Karpas-422 (cell line): ENCODE data around the gene RIMBP2. TPM values are rescaled to one million over a fixed set of nuclear protein-coding genes. Genes with fewer than 3 reads are reported as not detected.
"Not testable (repeated sequence)": the region's sequence is repeated elsewhere in the genome, so short reads cannot be mapped to it uniquely, and the experiment has no call there.

Source experiments
- DNase-seq: peaks from one replicate; pipeline ENCODE4 v3.0.0-alpha.2; 2015
- H2AFZ ChIP-seq: fragments of 200-600 bp; sonication (generic); 2 replicates; pipeline ENCODE4 v1.6.1; 2014; ENCODE audit warnings: antibody characterized with exemption, low read length, mixed read lengths
- H3K27ac ChIP-seq: fragments of 200-600 bp; sonication (generic); 2 replicates; pipeline ENCODE4 v1.5.1; 2014; ENCODE audit warnings: mild to moderate bottlenecking, low read length, moderate library complexity
- H3K27me3 ChIP-seq: fragments of 200-600 bp; sonication (generic); 2 replicates; pipeline ENCODE4 v1.6.1; 2014; ENCODE audit warnings: low read length, mixed read lengths
- H3K36me3 ChIP-seq: fragments of 200-600 bp; sonication (generic); 2 replicates; pipeline ENCODE4 v1.6.1; 2014; ENCODE audit warnings: low read length, mixed read lengths; ENCODE audit not compliant: insufficient read depth
- H3K4me1 ChIP-seq: fragments of 200-600 bp; sonication (generic); 2 replicates; pipeline ENCODE4 v1.6.1; 2014; ENCODE audit warnings: mild to moderate bottlenecking, low read length, mixed read lengths
- H3K4me2 ChIP-seq: fragments of 200-600 bp; sonication (generic); 2 replicates; pipeline ENCODE4 v1.6.1; 2014; ENCODE audit warnings: low read length, low read depth, mild to moderate bottlenecking; ENCODE audit not compliant: poor library complexity, severe bottlenecking
- H3K4me3 ChIP-seq: fragments of 200-600 bp; sonication (generic); 2 replicates; pipeline ENCODE4 v1.5.1; 2014; ENCODE audit warnings: mild to moderate bottlenecking, antibody characterized with exemption, low read length, mixed read lengths
- H3K79me2 ChIP-seq: fragments of 200-600 bp; sonication (generic); 2 replicates; pipeline ENCODE4 v1.6.1; 2014; ENCODE audit warnings: mild to moderate bottlenecking, low read length, mixed read lengths
- H3K9ac ChIP-seq: fragments of 200-600 bp; sonication (generic); 2 replicates; pipeline ENCODE4 v1.6.0; 2014; ENCODE audit warnings: low read length
- H3K9me2 ChIP-seq: fragments of 200-600 bp; sonication (generic), shearing (Covaris generic); replicated peaks from 2 replicates; pipeline ENCODE4 v1.6.0; 2014; ENCODE audit warnings: mild to moderate bottlenecking, low read length, moderate library complexity; ENCODE audit not compliant: insufficient read depth
- H3K9me3 ChIP-seq: fragments of 300-700, 200-600 bp; sonication (generic); 2 replicates; pipeline ENCODE4 v1.6.1; 2014; ENCODE audit warnings: low read length, mixed read lengths
- H4K20me1 ChIP-seq: fragments of 200-600 bp; sonication (generic); 2 replicates; pipeline ENCODE4 v1.6.1; 2014; ENCODE audit warnings: mild to moderate bottlenecking, antibody characterized with exemption, low read length, low read depth; ENCODE audit not compliant: insufficient read depth
- total RNA-seq: library from RNA; depleted of rRNA; stranded (reverse); fragments of >200 nt; shearing (Covaris generic); gene quantifications from 2 replicates; pipeline ENCODE4 v1.2.3, GENCODE V29; 2014; ENCODE audit warnings: low replicate concordance

Gene RIMBP2
- total RNA-seq, 1 experiment from 2014 or later: not detected

DNA sequence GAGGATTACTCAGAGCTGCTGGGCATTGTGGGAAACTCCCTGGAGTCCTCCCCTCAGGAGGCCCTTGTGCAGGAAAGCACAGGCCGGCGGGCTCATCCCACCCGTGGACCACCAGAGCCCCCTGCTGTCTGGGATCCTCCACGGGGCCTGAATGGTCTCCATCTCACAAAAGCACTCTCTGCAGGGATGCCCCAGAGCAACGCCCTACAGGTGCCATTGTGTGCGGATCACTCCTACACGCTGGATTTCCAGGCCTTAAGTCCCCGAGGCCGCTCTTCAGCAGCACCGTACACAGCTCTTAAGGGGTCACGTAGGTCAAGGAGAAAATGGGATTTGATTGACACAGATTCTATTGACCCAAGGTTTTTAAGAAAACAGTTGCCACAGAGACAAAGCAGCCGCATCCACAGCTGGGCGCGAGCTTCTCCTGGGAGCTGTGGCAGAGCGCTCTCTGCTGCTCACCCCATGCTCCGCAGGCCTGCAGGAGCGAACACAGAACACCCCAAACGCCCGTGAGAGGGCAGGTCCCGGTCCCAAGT lies 36.7 kb upstream of the RIMBP2 start:
- no peak for DNase-seq
- H3K9me2 ChIP-seq: no peaks in the 10 kb centered on the region
- H3K27ac ChIP-seq: no peak overlapping the region
- H4K20me1 ChIP-seq: no peaks in the 10 kb centered on the region
- H3K9ac ChIP-seq: no peak overlapping the region
- H3K4me3 ChIP-seq: no peak overlapping the region
- H3K27me3 ChIP-seq: no peaks in the 10 kb centered on the region
- H2AFZ ChIP-seq: no peak overlapping the region
- H3K4me1 ChIP-seq: peaks cover 22% of the 10 kb centered on the region
- no peak overlapping the region for H3K4me2 ChIP-seq
- no peaks in the 10 kb centered on the region for H3K79me2 ChIP-seq
- H3K36me3 ChIP-seq: no peaks in the 10 kb centered on the region; the same call in 1 of the 2 replicates
- peaks cover 15% of the 10 kb centered on the region for H3K9me3 ChIP-seq

- not testable (repeated sequence) for H3K4me2 ChIP-seq, H3K4me3 ChIP-seq
Observed at GRCh38 chr12:130752037-130752436, 35.9 kb upstream of the RIMBP2 start.

GRCh38 chr12:130748786-130749185 lies 32.7 kb upstream of the RIMBP2 start:
- Histone ChIP-seq H3K27me3 (no peaks in the 10 kb centered on the region), H3K4me3 (no peak overlapping the region), H3K36me3 (no peaks in the 10 kb centered on the region), H3K9me3 (peaks cover 3% of the 10 kb centered on the region; the same call in 1 of the 2 replicates), H3K4me2 (no peak overlapping the region), H2AFZ (no peak overlapping the region), H3K9ac (no peak overlapping the region), H3K4me1 (peaks cover 7% of the 10 kb centered on the region), H4K20me1 (no peaks in the 10 kb centered on the region), H3K27ac (no peak overlapping the region), H3K9me2 (no peaks in the 10 kb centered on the region), H3K79me2 (no peaks in the 10 kb centered on the region)
- DNase-seq: no peak

More at GRCh38 chr12:130752037-130752436, 35.9 kb upstream of the RIMBP2 start:
- H3K9me3 ChIP-seq: peaks cover 15% of the 10 kb centered on the region
- not testable (repeated sequence) for H3K36me3 ChIP-seq, H3K27me3 ChIP-seq, H2AFZ ChIP-seq, H3K9ac ChIP-seq, H3K9me2 ChIP-seq, H3K79me2 ChIP-seq, H3K27ac ChIP-seq, H4K20me1 ChIP-seq, DNase-seq
- peaks cover 22% of the 10 kb centered on the region for H3K4me1 ChIP-seq

DNA sequence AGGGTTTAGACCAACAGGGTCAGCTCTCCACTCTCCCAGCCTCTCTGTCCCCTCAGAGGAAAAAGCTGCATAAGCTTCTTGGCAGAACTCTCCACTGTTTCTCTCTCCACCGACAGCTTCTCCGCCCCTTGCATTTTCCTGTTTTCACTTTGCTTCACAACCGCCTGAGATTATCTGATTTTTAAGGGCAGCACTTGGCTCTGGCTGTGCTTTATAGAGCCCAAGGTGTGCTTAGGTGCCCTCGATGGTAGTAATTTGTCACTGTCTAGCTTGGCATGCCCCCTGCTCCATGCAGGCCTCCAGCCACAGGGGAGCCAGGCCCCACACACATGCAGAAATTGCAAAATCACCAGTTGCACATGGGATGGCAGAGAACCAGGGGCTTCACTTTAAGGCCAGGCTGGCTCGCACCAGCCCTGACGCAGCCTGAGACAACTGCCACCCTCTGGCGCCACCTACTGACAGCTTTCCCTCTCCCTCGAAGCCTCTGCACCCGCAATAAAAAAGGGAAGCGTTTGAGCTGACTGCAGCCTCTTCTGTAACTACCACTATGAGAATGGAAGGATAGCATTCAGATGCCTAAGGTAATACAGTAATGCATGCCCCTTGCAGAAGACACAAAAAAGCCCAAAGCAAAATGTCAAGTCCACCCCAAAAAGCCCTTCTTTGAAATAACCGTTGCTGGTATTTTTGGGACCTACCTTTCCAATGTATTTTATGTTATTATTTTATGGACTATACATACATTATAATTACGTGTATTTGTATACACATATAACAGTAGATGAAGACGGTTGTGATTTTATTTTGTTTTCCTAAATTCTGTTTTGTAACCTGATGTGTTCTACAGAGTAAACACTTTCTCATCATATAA lies 32.0 kb upstream of the RIMBP2 start:
- H2AFZ ChIP-seq: no peak overlapping the region
- H3K9me3 ChIP-seq: no peaks in the 10 kb centered on the region
- no peak overlapping the region for H3K9ac ChIP-seq
- no peak overlapping the region for H3K4me2 ChIP-seq
- H3K27me3 ChIP-seq: no peaks in the 10 kb centered on the region
- no peaks in the 10 kb centered on the region for H4K20me1 ChIP-seq
- H3K4me3 ChIP-seq: no peak overlapping the region
- H3K4me1 ChIP-seq: peaks cover 6% of the 10 kb centered on the region
- no peaks in the 10 kb centered on the region for H3K79me2 ChIP-seq
- no peak overlapping the region for H3K27ac ChIP-seq
- H3K36me3 ChIP-seq: no peaks in the 10 kb centered on the region
- DNase-seq: peak; percentile 94
- no peaks in the 10 kb centered on the region for H3K9me2 ChIP-seq

DNA sequence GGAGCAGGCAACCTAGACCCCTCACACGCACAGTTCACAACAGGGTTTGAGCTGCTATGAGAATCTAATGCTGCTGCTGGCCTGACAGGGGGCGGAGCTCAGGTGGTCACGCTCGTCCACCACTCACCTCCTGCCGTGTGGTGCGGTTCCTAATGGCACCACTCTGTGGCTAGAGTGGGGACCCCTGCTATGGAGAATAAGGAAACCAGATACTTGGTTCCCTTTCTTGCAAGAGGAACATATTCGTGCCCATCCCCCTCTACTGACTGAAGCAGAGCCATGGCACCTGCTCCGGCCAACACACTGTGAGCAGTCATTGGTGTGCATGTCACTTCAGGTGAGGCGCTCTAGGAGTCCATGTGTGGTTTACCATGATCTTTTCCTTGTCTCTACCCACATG lies 30.4 kb upstream of the RIMBP2 start:
- Histone ChIP-seq H2AFZ (no peak overlapping the region), H3K79me2 (no peaks in the 10 kb centered on the region), H3K9ac (no peak overlapping the region), H4K20me1 (no peaks in the 10 kb centered on the region), H3K4me3 (no peak overlapping the region), H3K36me3 (no peaks in the 10 kb centered on the region), H3K27ac (no peak overlapping the region), H3K9me3 (no peaks in the 10 kb centered on the region), H3K4me1 (peaks cover 2% of the 10 kb centered on the region), H3K9me2 (no peaks in the 10 kb centered on the region), H3K27me3 (no peaks in the 10 kb centered on the region), H3K4me2 (no peak overlapping the region)
- no peak for DNase-seq

DNA sequence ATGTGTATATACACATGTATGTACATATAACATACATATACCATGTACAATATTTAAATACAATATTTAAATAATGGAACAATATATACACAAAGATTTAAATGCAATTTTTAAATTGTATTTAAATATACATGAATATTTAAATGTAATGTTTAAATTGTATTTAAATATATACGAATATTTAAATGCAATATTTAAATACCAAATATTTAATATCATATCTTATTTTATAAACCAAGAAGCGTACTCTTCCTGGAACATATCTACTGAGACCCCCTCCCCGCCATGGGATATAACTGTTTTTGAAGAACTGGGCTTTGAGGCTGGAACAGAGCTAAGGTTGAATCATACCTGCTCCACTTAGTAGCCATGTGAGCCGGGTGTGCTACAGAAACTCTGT lies 29.8 kb upstream of the RIMBP2 start:
- H4K20me1 ChIP-seq: no peaks in the 10 kb centered on the region
- no peaks in the 10 kb centered on the region for H3K36me3 ChIP-seq
- no peaks in the 10 kb centered on the region for H3K79me2 ChIP-seq
- no peak for DNase-seq
- H3K27ac ChIP-seq: no peak overlapping the region
- H2AFZ ChIP-seq: no peak overlapping the region
- no peak overlapping the region for H3K4me3 ChIP-seq
- H3K9me2 ChIP-seq: no peaks in the 10 kb centered on the region
- H3K4me1 ChIP-seq: no peaks in the 10 kb centered on the region
- H3K4me2 ChIP-seq: no peak overlapping the region
- H3K27me3 ChIP-seq: no peaks in the 10 kb centered on the region
- no peak overlapping the region for H3K9ac ChIP-seq
- H3K9me3 ChIP-seq: no peaks in the 10 kb centered on the region

DNA sequence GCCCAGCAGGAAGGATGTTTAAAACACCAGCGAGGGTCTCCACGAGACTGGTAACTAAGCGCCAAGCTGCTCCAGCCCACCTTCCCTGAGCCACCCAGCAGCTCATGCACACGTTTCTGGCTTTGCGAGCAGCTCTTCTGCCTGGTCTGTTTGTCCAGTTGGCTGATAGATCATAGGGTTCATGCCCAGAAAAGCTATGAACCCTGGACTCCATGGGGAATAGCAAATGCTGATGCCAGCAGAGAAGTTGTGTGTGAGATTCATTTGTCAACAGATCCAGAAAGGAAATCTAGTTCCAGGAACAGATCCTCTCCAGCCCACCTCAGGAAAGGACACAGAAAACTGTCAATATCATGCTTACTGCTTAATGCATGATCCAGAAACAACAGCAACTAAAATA lies 28.2 kb upstream of the RIMBP2 start:
- Histone ChIP-seq H3K4me3 (no peak overlapping the region), H3K4me1 (no peaks in the 10 kb centered on the region), H2AFZ (no peak overlapping the region), H4K20me1 (no peaks in the 10 kb centered on the region), H3K9ac (no peak overlapping the region), H3K79me2 (no peaks in the 10 kb centered on the region), H3K9me2 (no peaks in the 10 kb centered on the region), H3K27ac (no peak overlapping the region), H3K36me3 (no peaks in the 10 kb centered on the region), H3K27me3 (no peaks in the 10 kb centered on the region), H3K9me3 (no peaks in the 10 kb centered on the region), H3K4me2 (no peak overlapping the region)
- no peak for DNase-seq

GRCh38 chr12:130743606-130744005 lies 27.5 kb upstream of the RIMBP2 start:
- H3K9me2 ChIP-seq: no peaks in the 10 kb centered on the region
- H3K4me1 ChIP-seq: no peaks in the 10 kb centered on the region
- DNase-seq: no peak

More at GRCh38 chr12:130743606-130744005, 27.5 kb upstream of the RIMBP2 start:
- H3K79me2 ChIP-seq: no peaks in the 10 kb centered on the region
- no peaks in the 10 kb centered on the region for H3K36me3 ChIP-seq
- no peak overlapping the region for H3K4me2 ChIP-seq
- no peaks in the 10 kb centered on the region for H3K27me3 ChIP-seq
- no peak overlapping the region for H2AFZ ChIP-seq
- no peak overlapping the region for H3K9ac ChIP-seq
- no peak overlapping the region for H3K4me3 ChIP-seq
- no peak overlapping the region for H3K27ac ChIP-seq
- no peaks in the 10 kb centered on the region for H4K20me1 ChIP-seq
- H3K9me3 ChIP-seq: no peaks in the 10 kb centered on the region
